ENCODE results near the gene DCBLD1. TPM values are rescaled to one million over a fixed set of nuclear protein-coding genes. Genes with fewer than 3 reads are reported as not detected.

Gene DCBLD1
- polyA plus RNA-seq, 3 donors, result 2.9 to 3.3 (median 3.1) TPM

DNA sequence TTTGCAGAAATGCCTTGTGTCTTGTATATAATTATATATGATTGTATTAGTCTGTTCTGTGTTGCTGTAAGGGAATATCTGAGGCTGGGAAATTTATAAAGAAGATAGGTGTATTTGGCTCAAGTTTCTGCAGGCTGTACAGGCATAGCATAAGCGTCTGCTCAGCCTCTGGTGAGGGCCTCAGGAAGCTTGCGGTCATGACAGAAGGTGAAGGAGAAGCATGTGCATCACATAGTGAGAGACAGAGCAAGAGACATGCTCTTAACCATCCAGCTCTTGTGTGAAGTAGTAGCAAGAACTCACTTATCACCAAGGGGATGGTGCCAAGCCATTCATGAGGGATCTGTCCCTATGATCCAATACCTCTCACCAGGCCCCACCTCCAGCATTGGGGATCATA is 6.5 kb downstream of the DCBLD1 start:
- Histone ChIP-seq H4K20me1 (ENCODE audit: insufficient read depth, low read length) (no peaks in the 10 kb centered on the region), H3K9me3 (replicated peaks in 1 of 2; ENCODE audit: control insufficient read depth in 1 of 2, insufficient read depth in 1 of 2, low read length in 2 of 2) (no peaks in the 10 kb centered on the region), H3K9ac (ENCODE audit: insufficient read depth, low read length, poor library complexity, severe bottlenecking) (no peak overlapping the region), H3K27ac (ENCODE audit: low read depth in 1 of 2, low read length in 2 of 2) (no peak overlapping the region), H3K36me3 (replicated peaks in 1 of 2; ENCODE audit: control insufficient read depth in 1 of 2, insufficient read depth in 2 of 2, low read length in 2 of 2) (no peaks in the 10 kb centered on the region), H2AFZ (ENCODE audit: insufficient read depth, low read depth, low read length, poor library complexity, severe bottlenecking) (no peak overlapping the region), H3K79me2 (ENCODE audit: insufficient read depth, low read length) (no peaks in the 10 kb centered on the region), H3K27me3 (ENCODE audit: control insufficient read depth in 2 of 2, insufficient read depth in 2 of 2, low read length in 2 of 2) (peaks cover 8 to 21% of the 10 kb centered on the region in 2 donors), H3K4me2 (replicated peaks; ENCODE audit: extremely low read depth, low read length, poor library complexity, severe bottlenecking) (no peak overlapping the region), H3K4me3 (replicated peaks in 1 of 3; ENCODE audit: low read depth in 2 of 3, low read length in 3 of 3) (no peak overlapping the region), H3K4me1 (ENCODE audit: control insufficient read depth in 1 of 2, insufficient read depth in 2 of 2, low read length in 2 of 2) (peaks cover 0 to 9% of the 10 kb centered on the region in 2 donors)
- peaks cover 16 to 23% (median 20%) of the 10 kb centered on the region in 3 donors for H3K27me3 Mint-ChIP-seq (ENCODE audit: low read depth in 3 of 3)
- TF ChIP-seq, protein P1, sequence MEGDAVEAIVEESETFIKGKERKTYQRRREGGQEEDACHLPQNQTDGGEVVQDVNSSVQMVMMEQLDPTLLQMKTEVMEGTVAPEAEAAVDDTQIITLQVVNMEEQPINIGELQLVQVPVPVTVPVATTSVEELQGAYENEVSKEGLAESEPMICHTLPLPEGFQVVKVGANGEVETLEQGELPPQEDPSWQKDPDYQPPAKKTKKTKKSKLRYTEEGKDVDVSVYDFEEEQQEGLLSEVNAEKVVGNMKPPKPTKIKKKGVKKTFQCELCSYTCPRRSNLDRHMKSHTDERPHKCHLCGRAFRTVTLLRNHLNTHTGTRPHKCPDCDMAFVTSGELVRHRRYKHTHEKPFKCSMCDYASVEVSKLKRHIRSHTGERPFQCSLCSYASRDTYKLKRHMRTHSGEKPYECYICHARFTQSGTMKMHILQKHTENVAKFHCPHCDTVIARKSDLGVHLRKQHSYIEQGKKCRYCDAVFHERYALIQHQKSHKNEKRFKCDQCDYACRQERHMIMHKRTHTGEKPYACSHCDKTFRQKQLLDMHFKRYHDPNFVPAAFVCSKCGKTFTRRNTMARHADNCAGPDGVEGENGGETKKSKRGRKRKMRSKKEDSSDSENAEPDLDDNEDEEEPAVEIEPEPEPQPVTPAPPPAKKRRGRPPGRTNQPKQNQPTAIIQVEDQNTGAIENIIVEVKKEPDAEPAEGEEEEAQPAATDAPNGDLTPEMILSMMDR (IDR thresholded peaks at IDR 0.05), result no peak
- no peak overlapping the region for H3K27ac Mint-ChIP-seq
- H3K36me3 Mint-ChIP-seq, result peaks cover 6 to 7% of the 10 kb centered on the region in 2 donors
- peaks cover 9% of the 10 kb centered on the region for H3K4me1 Mint-ChIP-seq
- WGBS (ENCODE audit: insufficient coverage), result 96% methylated on average over 2 of the region's 2 CpGs
- H3K9me3 Mint-ChIP-seq, result peaks cover 0 to 2% (median 0%) of the 10 kb centered on the region in 7 donors
- intact Hi-C loops (cut with micrococcal nuclease), result loop anchor here (10.0 kb wide), 2 partner anchors 116 to 206 kb away; partner anchors contain the start of gene GOPC (in 1 of the 2)
- no peak overlapping the region for H3K4me3 Mint-ChIP-seq
- DNase-seq, result no peak

DNA sequence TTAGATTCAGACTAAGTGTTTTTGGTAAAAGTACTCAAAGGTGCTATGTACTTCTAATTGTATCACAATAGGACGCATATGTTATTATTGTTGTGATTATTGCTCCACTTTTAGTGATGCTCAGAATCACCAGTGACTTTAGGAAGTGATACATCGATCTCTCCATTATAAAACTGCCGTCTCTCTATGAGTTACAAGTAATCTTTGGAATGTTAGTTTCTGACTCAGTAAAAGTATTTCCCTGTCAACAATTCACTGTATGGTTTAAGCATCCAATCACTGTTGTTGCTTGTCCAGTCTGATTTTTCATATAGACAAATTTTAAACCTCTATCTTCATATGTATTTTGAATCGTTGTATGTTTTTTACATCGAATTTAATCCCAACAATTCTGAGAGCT is 9.4 kb downstream of the DCBLD1 start:
- Histone ChIP-seq H3K4me2 (replicated peaks; ENCODE audit: extremely low read depth, low read length, poor library complexity, severe bottlenecking) (no peak overlapping the region), H3K79me2 (ENCODE audit: insufficient read depth, low read length) (no peaks in the 10 kb centered on the region), H3K9ac (ENCODE audit: insufficient read depth, low read length, poor library complexity, severe bottlenecking) (no peak overlapping the region), H3K9me3 (replicated peaks in 1 of 2; ENCODE audit: control insufficient read depth in 1 of 2, insufficient read depth in 1 of 2, low read length in 2 of 2) (no peaks in the 10 kb centered on the region), H3K4me3 (replicated peaks in 1 of 3; ENCODE audit: low read depth in 2 of 3, low read length in 3 of 3) (no peak overlapping the region), H3K4me1 (ENCODE audit: control insufficient read depth in 1 of 2, insufficient read depth in 2 of 2, low read length in 2 of 2) (peaks cover 6 to 17% of the 10 kb centered on the region in 2 donors), H3K27me3 (ENCODE audit: control insufficient read depth in 2 of 2, insufficient read depth in 2 of 2, low read length in 2 of 2) (no peaks in the 10 kb centered on the region), H2AFZ (ENCODE audit: insufficient read depth, low read depth, low read length, poor library complexity, severe bottlenecking) (no peak overlapping the region), H3K27ac (ENCODE audit: low read depth in 1 of 2, low read length in 2 of 2) (no peak overlapping the region), H3K36me3 (replicated peaks in 1 of 2; ENCODE audit: control insufficient read depth in 1 of 2, insufficient read depth in 2 of 2, low read length in 2 of 2) (no peaks in the 10 kb centered on the region), H4K20me1 (ENCODE audit: insufficient read depth, low read length) (no peaks in the 10 kb centered on the region)
- no peak overlapping the region for H3K4me3 Mint-ChIP-seq
- peaks cover 21% of the 10 kb centered on the region for H3K4me1 Mint-ChIP-seq
- H3K9me3 Mint-ChIP-seq, result no peaks in the 10 kb centered on the region
- peaks cover 2 to 3% (median 2%) of the 10 kb centered on the region in 3 donors for H3K27me3 Mint-ChIP-seq (ENCODE audit: low read depth in 3 of 3)
- DNase-seq, result no peak
- TF ChIP-seq, protein P1 (IDR thresholded peaks at IDR 0.05), result no peak
- H3K27ac Mint-ChIP-seq, result no peak overlapping the region
- no CpG with 5 or more reads among the region's 5 CpGs for WGBS (ENCODE audit: insufficient coverage)
- intact Hi-C loops (cut with micrococcal nuclease), result no loop called here
- H3K36me3 Mint-ChIP-seq, result peaks cover 0 to 3% of the 10 kb centered on the region in 2 donors

Measured in CD14-positive monocyte (primary cell).